Loucy (cell line): ENCODE measurements around the gene ZBTB38.

Source experiments
- CTCF ChIP-seq: fragments of 200-600 bp; sonication (generic); conservative IDR thresholded peaks from 2 replicates; pipeline ENCODE4 v1.5.1; 2014; ENCODE audit warnings: mild to moderate bottlenecking, antibody characterized with exemption, low read length
- EZH2phosphoT487 ChIP-seq: fragments of 200-600 bp; IDR thresholded peaks from 2 replicates; pipeline ENCODE4 v1.6.1; 2018; ENCODE audit warnings: antibody characterized with exemption, mild to moderate bottlenecking, moderate library complexity, borderline replicate concordance

GRCh38 chr3:141330718-141331376 is 37.5 kb upstream of the ZBTB38 start:
- TF ChIP-seq CTCF (no peak), EZH2phosphoT487 (no peak)
